Peyer's patch (tissue), 4 donors: ENCODE measurements around the gene NALCN. TPM values are rescaled to one million over a fixed set of nuclear protein-coding genes. Genes with fewer than 3 reads are reported as not detected.
A peak's percentile ranks its signal among the peaks of the same experiment; 100 is the strongest.

Source experiments
- DNase-seq, 3 donors: peaks; one replicate each; pipeline ENCODE4 v3.0.0-alpha.2; 2017 to 2019
- H3K27ac ChIP-seq, 4 donors: fragments of 200-600 bp; sonication (generic); one replicate each; pipeline ENCODE4 v1.5.1; 2016 to 2019
- H3K27me3 ChIP-seq, 2 donors: fragments of 200-600 bp; sonication (generic); one replicate each; pipeline ENCODE4 v1.5.1; 2019
- H3K36me3 ChIP-seq, 3 donors: fragments of 200-600 bp; sonication (generic); one replicate each; pipeline ENCODE4 v1.5.1; 2016 to 2019
- H3K4me1 ChIP-seq, 4 donors: fragments of 200-600 bp; sonication (generic); one replicate each; pipeline ENCODE4 v1.5.1; 2016 to 2019
- H3K4me3 ChIP-seq, 4 donors: fragments of 200-600 bp; sonication (generic); 1 replicate in 3 of 4; 2 replicates in 1 of 4; pipeline ENCODE4 v1.5.1; 2016 to 2019; ENCODE audit warnings: mild to moderate bottlenecking in 1 of 4
- H3K9me3 ChIP-seq, 4 donors: fragments of 200-600 bp; sonication (generic); one replicate each; pipeline ENCODE4 v1.5.1; 2016 to 2019; ENCODE audit warnings: mild to moderate bottlenecking in 1 of 4
- POLR2A ChIP-seq, 2 donors: fragments of 450-650 bp; IDR thresholded peaks; one replicate each; pipeline ENCODE4 v1.5.1; 2017; ENCODE audit warnings: antibody characterized with exemption in 2 of 2, mild to moderate bottlenecking in 2 of 2, moderate library complexity in 2 of 2
- total RNA-seq, 4 donors: library from RNA; depleted of rRNA; stranded (reverse); fragments of >200 nt; gene quantifications; one replicate each; pipeline ENCODE4 v1.1.0, GENCODE V29; 2016
- TF ChIP-seq, protein P1 (sequence below), 6 experiments: fragments of 450-650 bp in 4 of 6; fragments of 200-600 bp in 2 of 6; sonication (generic) in 1 of 6; IDR thresholded peaks; one replicate each; pipeline ENCODE4 v1.5.1; 2017 to 2019; ENCODE audit warnings: antibody characterized with exemption in 6 of 6, mild to moderate bottlenecking in 3 of 6, moderate library complexity in 1 of 6

NALCN gene
- total RNA-seq, 4 donors from 2014 or later, result 0.13 to 0.18 TPM; not detected in 2

DNA sequence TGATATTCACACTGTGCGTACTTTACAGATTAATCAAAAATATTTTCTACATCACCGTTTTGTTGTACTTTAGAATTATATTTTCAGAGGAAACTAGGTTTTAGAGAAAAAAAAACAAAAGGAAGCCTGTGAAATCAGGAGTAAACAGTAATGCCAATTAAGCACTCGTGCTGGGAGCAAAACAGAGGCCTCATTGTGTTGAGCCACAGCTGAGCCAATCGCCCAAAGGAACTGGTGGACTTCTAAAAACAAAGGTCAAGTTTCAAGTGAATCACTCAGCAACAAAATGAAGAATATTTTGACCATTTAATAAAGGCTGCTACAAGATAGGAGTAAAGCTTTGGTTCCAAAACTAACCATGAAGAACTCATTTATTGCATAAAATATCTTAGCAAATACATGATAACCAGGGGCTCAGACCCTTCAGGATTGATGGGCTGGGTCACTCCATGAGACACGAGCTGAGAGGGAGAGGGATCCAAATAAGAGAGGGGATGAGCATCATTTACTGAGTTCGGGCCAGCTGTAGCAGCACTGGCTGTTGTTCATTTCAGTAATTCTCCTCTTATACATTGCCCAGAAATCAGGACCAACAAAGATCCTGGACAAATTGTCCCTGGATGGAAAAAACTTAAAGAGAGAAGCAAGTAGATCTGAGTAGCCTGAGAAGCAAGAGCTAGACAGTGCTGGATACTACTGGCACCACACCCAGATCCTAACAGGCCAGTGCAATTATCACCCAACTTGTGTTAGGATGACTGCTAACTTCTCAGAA, 8.3 kb upstream of the NALCN start:
- no peaks in the 10 kb centered on the region for H3K27me3 ChIP-seq
- H3K27ac ChIP-seq, result no peak overlapping the region
- TF ChIP-seq, protein P1, sequence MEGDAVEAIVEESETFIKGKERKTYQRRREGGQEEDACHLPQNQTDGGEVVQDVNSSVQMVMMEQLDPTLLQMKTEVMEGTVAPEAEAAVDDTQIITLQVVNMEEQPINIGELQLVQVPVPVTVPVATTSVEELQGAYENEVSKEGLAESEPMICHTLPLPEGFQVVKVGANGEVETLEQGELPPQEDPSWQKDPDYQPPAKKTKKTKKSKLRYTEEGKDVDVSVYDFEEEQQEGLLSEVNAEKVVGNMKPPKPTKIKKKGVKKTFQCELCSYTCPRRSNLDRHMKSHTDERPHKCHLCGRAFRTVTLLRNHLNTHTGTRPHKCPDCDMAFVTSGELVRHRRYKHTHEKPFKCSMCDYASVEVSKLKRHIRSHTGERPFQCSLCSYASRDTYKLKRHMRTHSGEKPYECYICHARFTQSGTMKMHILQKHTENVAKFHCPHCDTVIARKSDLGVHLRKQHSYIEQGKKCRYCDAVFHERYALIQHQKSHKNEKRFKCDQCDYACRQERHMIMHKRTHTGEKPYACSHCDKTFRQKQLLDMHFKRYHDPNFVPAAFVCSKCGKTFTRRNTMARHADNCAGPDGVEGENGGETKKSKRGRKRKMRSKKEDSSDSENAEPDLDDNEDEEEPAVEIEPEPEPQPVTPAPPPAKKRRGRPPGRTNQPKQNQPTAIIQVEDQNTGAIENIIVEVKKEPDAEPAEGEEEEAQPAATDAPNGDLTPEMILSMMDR (IDR thresholded peaks at IDR 0.05), result no peak
- TF ChIP-seq POLR2A (IDR thresholded peaks at IDR 0.05), result no peak
- no peak for DNase-seq
- no peaks in the 10 kb centered on the region for H3K36me3 ChIP-seq
- H3K9me3 ChIP-seq, result no peaks in the 10 kb centered on the region
- no peaks in the 10 kb centered on the region for H3K4me1 ChIP-seq
- H3K4me3 ChIP-seq, result no peak overlapping the region

DNA sequence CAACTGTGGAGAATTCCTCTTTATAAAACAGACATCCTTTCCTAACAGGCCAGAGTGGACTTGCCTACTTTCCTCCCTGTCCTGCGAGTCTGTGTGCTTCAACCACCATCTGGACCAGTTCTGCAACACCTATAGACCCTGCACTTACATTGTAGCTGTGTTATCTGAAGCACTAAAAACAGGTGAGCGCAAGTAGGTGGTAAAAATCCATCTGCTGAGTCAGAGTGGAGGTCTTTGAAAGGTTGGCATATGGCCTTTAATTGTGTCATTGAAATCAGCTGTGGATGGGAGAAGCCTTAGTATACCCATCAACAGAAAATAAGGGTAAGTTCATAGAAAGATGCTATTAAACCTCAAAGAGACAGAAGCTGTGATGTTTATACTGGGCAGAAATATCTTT, 7.6 kb upstream of the NALCN start:
- no peak for DNase-seq

DNA sequence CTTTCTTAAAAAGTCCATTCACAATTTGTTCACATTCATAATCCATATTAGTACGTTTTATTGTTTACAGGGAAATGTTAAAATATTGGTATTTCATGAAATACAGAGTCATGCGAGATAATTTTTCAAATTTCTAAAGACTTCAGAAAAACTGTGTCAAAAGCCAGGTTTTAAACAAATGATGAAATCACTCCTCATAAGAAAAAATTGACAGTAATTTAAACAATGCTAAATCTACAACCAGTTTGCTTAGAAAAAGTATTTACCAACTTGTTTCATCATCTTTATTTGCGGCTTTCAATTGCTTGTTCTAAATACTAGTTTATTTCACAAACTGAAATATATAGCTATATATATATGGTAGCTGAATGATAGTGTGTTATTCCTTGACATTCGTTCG, 1.2 kb upstream of the NALCN start:
- Histone ChIP-seq H3K4me1 (no peaks in the 10 kb centered on the region), H3K9me3 (no peaks in the 10 kb centered on the region), H3K27ac (no peak overlapping the region), H3K36me3 (no peaks in the 10 kb centered on the region), H3K4me3 (no peak overlapping the region), H3K27me3 (no peaks in the 10 kb centered on the region)
- DNase-seq, result no peak
- TF ChIP-seq POLR2A (IDR thresholded peaks at IDR 0.05), result no peak
- TF ChIP-seq, protein P1 (IDR thresholded peaks at IDR 0.05), result no peak

More for the DNA sequence above, 7.6 kb upstream of the NALCN start:
- H3K4me1 ChIP-seq, result no peaks in the 10 kb centered on the region
- no peak overlapping the region for H3K4me3 ChIP-seq
- no peaks in the 10 kb centered on the region for H3K27me3 ChIP-seq
- H3K36me3 ChIP-seq, result no peaks in the 10 kb centered on the region
- no peak overlapping the region for H3K27ac ChIP-seq
- TF ChIP-seq, protein P1 (IDR thresholded peaks at IDR 0.05), result no peak
- TF ChIP-seq POLR2A (IDR thresholded peaks at IDR 0.05), result no peak
- no peaks in the 10 kb centered on the region for H3K9me3 ChIP-seq

DNA sequence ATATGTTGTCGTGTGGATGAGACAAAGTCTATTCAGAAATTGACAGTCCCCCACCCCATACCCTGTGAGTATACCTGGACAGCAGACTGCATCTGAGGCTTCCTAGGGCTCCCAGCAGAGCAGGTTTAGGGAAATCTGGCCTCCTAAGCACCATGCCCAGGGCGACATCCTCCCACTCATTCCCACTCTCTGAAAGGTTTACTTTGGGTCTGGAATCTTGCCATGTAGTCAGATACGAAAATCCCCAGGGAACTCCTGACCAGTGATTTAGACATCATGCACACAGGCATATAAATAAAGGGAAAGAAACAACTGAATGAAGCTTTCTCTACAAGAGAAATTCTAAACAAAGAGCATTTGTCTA, 717 bp upstream of the NALCN start:
- H3K36me3 ChIP-seq, result no peaks in the 10 kb centered on the region
- H3K4me1 ChIP-seq, result no peaks in the 10 kb centered on the region
- no peak overlapping the region for H3K27ac ChIP-seq
- no peak for DNase-seq
- no peak overlapping the region for H3K4me3 ChIP-seq
- no peaks in the 10 kb centered on the region for H3K27me3 ChIP-seq
- TF ChIP-seq, protein P1 (IDR thresholded peaks at IDR 0.05), result no peak
- no peak for TF ChIP-seq POLR2A (IDR thresholded peaks at IDR 0.05)
- no peaks in the 10 kb centered on the region for H3K9me3 ChIP-seq

DNA sequence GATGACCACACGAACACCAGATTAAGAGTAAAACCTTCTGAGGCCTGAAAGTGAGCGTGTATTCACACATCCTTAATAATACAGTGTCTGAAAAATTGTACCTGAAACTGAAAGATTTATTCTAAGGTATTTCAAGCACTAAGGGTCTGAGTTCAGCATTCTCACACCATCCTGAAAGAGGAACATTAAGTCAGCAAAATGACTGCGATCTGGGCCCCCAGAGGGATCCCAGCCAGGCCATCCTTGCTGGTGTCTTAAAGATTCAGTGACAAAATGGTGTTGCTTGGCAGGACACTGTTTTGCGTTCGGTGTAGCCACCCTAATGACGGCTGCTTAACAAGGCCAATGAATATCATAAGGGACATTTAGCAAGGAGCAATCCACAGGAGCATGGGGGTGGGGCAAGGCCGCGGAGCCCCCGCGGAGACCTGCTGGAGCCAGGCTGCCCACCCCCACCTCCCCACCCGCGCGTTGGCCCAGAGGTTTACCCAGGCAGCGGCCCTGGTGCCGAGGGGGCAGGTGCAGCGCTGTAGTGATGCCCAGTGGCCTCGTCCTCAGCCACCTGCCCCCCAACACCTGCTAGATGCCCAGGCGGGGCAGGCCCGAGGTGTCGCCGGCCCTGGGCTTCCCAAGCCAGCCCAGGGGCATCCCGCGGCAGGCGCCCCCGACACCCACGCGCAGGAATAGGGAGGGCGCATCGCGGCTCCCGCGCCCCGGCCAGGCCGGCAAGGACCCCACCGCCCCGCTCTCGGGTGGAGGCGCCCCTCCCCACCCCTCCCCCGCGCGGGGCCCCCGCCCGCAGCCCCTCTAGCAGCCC, 742 bp downstream of the NALCN start:
- no peaks in the 10 kb centered on the region for H3K4me1 ChIP-seq
- H3K9me3 ChIP-seq, result no peaks in the 10 kb centered on the region
- H3K27ac ChIP-seq, result no peak overlapping the region
- no peak for DNase-seq
- no peaks in the 10 kb centered on the region for H3K27me3 ChIP-seq
- H3K36me3 ChIP-seq, result no peaks in the 10 kb centered on the region
- no peak for TF ChIP-seq POLR2A (IDR thresholded peaks at IDR 0.05)
- TF ChIP-seq, protein P1 (IDR thresholded peaks at IDR 0.05), result no peak
- H3K4me3 ChIP-seq, result peak overlapping the region in 2 of 4 donors; percentile 36 to 39
